ENCODE measurements around the gene RAD18.

GRCh38 chr3:8953313-8953712 lies 10.0 kb downstream of the RAD18 start:
- TF ChIP-seq CTCF (IDR thresholded peaks at IDR 0.05), result no peak
- TF ChIP-seq POLR2A (IDR thresholded peaks at IDR 0.05), result no peak

Measured in sigmoid colon (tissue), 3 donors.